WTC11 (cell line): ENCODE measurements around the gene TCEANC2. TPM values are rescaled to one million over a fixed set of nuclear protein-coding genes. Genes with fewer than 3 reads are reported as not detected.

Experiments
- ATAC-seq: fragments of 200-7000 bp; cut with Tn5 transposase; 2 replicates; pipeline ENCODE4 v1.10.0; 2021; ENCODE audit warnings: mild to moderate bottlenecking, moderate library complexity
- CTCF ChIA-PET: fragments of 300-600 bp; sonication (Branson Sonifier 250); formaldehyde crosslinking; loops from one replicate; lab custom pipeline; 2021; ENCODE audit warnings: antibody characterized with exemption; lab: Charles Lee
- POLR2A ChIA-PET: fragments of 350-600 bp; sonication (Branson Sonifier 250); formaldehyde crosslinking; loops from one replicate; lab custom pipeline; 2021; ENCODE audit warnings: antibody characterized with exemption; lab: Charles Lee
- DNase-seq: peaks from one replicate; pipeline ENCODE4 v3.0.0; 2021; ENCODE audit warnings: low spot score
- H3K27ac Mint-ChIP-seq: 2 replicates; pipeline ENCODE4 v1.8.0; 2021; ENCODE audit warnings: mixed read lengths
- H3K27me3 Mint-ChIP-seq: 2 replicates; pipeline ENCODE4 v1.8.0; 2021; ENCODE audit warnings: low read depth, mild to moderate bottlenecking, moderate library complexity, mixed read lengths
- H3K36me3 Mint-ChIP-seq: 2 replicates; pipeline ENCODE4 v1.8.0; 2021; ENCODE audit warnings: mixed read lengths
- H3K4me1 Mint-ChIP-seq: 2 replicates; pipeline ENCODE4 v1.8.0; 2022; ENCODE audit warnings: mixed read lengths
- H3K4me3 Mint-ChIP-seq: 2 replicates; pipeline ENCODE4 v1.8.0; 2021; ENCODE audit warnings: mild to moderate bottlenecking, moderate library complexity, mixed read lengths
- H3K9me3 Mint-ChIP-seq: 2 replicates; pipeline ENCODE4 v1.8.0; 2021; ENCODE audit warnings: mixed read lengths
- CREM ChIP-seq: sonication (generic); formaldehyde crosslinking; IDR thresholded peaks from 2 replicates; pipeline ENCODE4 v1.8.1; 2022; ENCODE audit warnings: mild to moderate bottlenecking, missing genetic modification reagents, moderate library complexity
- FOXK1 ChIP-seq: sonication (generic); formaldehyde crosslinking; IDR thresholded peaks from 2 replicates; pipeline ENCODE4 v1.8.0; 2022; ENCODE audit warnings: mild to moderate bottlenecking, moderate library complexity, missing genetic modification reagents
- GABPB1 ChIP-seq: sonication (generic); formaldehyde crosslinking; IDR thresholded peaks from 2 replicates; pipeline ENCODE4 v1.8.1; 2023; ENCODE audit warnings: mild to moderate bottlenecking, missing genetic modification reagents
- NFYB ChIP-seq: sonication (generic); formaldehyde crosslinking; conservative IDR thresholded peaks from 2 replicates; pipeline ENCODE4 v1.8.0; 2022; ENCODE audit warnings: low read depth, missing genetic modification reagents
- PRRX2 ChIP-seq: fragments of 250-450 bp; sonication (Bioruptor Pico); IDR thresholded peaks from 2 replicates; pipeline ENCODE4 v1.8.0; 2021; ENCODE audit warnings: mild to moderate bottlenecking
- SP1 ChIP-seq: sonication (generic); formaldehyde crosslinking; conservative IDR thresholded peaks from 2 replicates; pipeline ENCODE4 v1.8.1; 2022; ENCODE audit warnings: missing genetic modification reagents
- TEAD4 ChIP-seq: sonication (generic); formaldehyde crosslinking; IDR thresholded peaks from 2 replicates; pipeline ENCODE4 v1.8.0; 2022; ENCODE audit warnings: mild to moderate bottlenecking, missing genetic modification reagents
- TP53 ChIP-seq: sonication (generic); formaldehyde crosslinking; IDR thresholded peaks from 2 replicates; pipeline ENCODE4 v1.8.1; 2023; ENCODE audit warnings: mild to moderate bottlenecking, missing genetic modification reagents
- ZBTB21 ChIP-seq: sonication (generic); formaldehyde crosslinking; IDR thresholded peaks from 2 replicates; pipeline ENCODE4 v1.8.1; 2023; ENCODE audit warnings: mild to moderate bottlenecking, missing genetic modification reagents, borderline replicate concordance
- ZNF219 ChIP-seq: sonication (generic); formaldehyde crosslinking; IDR thresholded peaks from 2 replicates; pipeline ENCODE4 v1.8.0; 2023; ENCODE audit warnings: missing genetic modification reagents, mild to moderate bottlenecking, borderline replicate concordance
- ZNF416 ChIP-seq: fragments of 250-450 bp; sonication (Bioruptor Pico); IDR thresholded peaks from 2 replicates; pipeline ENCODE4 v1.9.0; 2021; ENCODE audit warnings: mild to moderate bottlenecking, inconsistent platforms
- ZNF671 ChIP-seq: fragments of 250-450 bp; sonication (Bioruptor Pico); IDR thresholded peaks from 2 replicates; pipeline ENCODE4 v1.8.0; 2021; ENCODE audit warnings: mild to moderate bottlenecking
- total RNA-seq: library from RNA; stranded (reverse); gene quantifications from 3 replicates; pipeline ENCODE4 v1.2.3, GENCODE V29; 2021
- TF ChIP-seq, protein P1 (sequence below): sonication (generic); formaldehyde crosslinking; IDR thresholded peaks from 2 replicates; pipeline ENCODE4 v1.8.1; 2023; ENCODE audit warnings: mild to moderate bottlenecking, moderate library complexity, missing genetic modification reagents
- TF ChIP-seq, protein P2 (sequence below): fragments of 250-450 bp; sonication (Bioruptor Pico); IDR thresholded peaks from 2 replicates; pipeline ENCODE4 v1.9.0; 2021; ENCODE audit warnings: mild to moderate bottlenecking
- TF ChIP-seq, protein P3 (sequence below): fragments of 250-450 bp; sonication (Bioruptor Pico); IDR thresholded peaks from 2 replicates; pipeline ENCODE4 v1.9.0; 2021; ENCODE audit warnings: mild to moderate bottlenecking
- TF ChIP-seq, protein P4 (sequence below): sonication (generic); formaldehyde crosslinking; conservative IDR thresholded peaks from 2 replicates; pipeline ENCODE4 v1.8.1; 2022; ENCODE audit warnings: mild to moderate bottlenecking, missing genetic modification reagents
- TF ChIP-seq, protein P5 (sequence below): sonication (generic); formaldehyde crosslinking; IDR thresholded peaks from 2 replicates; pipeline ENCODE4 v1.8.1; 2023; ENCODE audit warnings: mild to moderate bottlenecking, missing genetic modification reagents, moderate library complexity
- TF ChIP-seq, protein P6 (sequence below): sonication (generic); formaldehyde crosslinking; IDR thresholded peaks from 2 replicates; pipeline ENCODE4 v1.8.1; 2022; ENCODE audit warnings: mild to moderate bottlenecking, moderate library complexity, missing genetic modification reagents
- TF ChIP-seq, protein P7 (sequence below): fragments of 250-450 bp; sonication (Bioruptor Pico); conservative IDR thresholded peaks from 2 replicates; pipeline ENCODE4 v1.9.0; 2021; ENCODE audit warnings: mild to moderate bottlenecking
- TF ChIP-seq, protein P8 (sequence below): sonication (generic); formaldehyde crosslinking; IDR thresholded peaks from 2 replicates; pipeline ENCODE4 v1.8.1; 2023; ENCODE audit warnings: mild to moderate bottlenecking, missing genetic modification reagents
- TF ChIP-seq, protein P9 (sequence below): sonication (generic); formaldehyde crosslinking; IDR thresholded peaks from 2 replicates; pipeline ENCODE4 v1.8.0; 2022; ENCODE audit warnings: mild to moderate bottlenecking, missing genetic modification reagents

TCEANC2 gene
- total RNA-seq, 1 experiment from 2014 or later, result 6.3 TPM

DNA sequence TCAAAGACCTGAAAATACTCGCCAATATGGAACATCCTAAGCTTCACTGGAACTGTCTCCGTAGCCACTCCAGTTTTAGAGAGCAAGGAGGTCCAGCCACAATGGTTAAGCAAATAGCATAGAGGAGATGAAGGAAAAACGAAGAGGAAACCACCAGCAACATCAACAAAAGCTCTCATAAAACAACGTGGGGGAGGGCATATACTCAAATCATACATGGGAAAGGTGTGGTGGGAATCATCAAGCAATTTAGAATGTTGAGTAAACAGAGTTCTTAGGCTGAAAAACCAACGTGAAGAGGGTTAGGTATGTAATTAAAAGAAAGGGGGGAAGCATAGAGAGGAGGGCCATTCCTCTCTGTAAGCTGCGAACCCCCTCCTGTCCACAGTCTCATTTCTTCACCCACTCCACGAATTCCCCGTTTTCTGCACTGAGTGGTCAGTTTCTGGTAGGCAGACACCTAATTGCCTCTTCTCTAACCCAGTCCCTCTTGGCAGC lies 1.4 kb upstream of the TCEANC2 start:
- Mint-ChIP-seq H3K27me3 (no peaks in the 10 kb centered on the region), H3K4me3 (no peak overlapping the region), H3K9me3 (no peaks in the 10 kb centered on the region), H3K4me1 (peaks cover 12% of the 10 kb centered on the region), H3K36me3 (no peaks in the 10 kb centered on the region), H3K27ac (no peak overlapping the region)
- ATAC-seq (no peak), DNase-seq (no peak)
- ChIA-PET POLR2A (interaction anchor here (1.0 kb wide), 1 partner anchor 29 kb away, joined by 3 read pairs; no protein-coding TSS in a partner anchor), CTCF (interaction anchor here (0.6 to 2.8 kb wide), 6 partner anchors 30 to 740 kb away, joined by 3 to 18 read pairs (median 6); partner anchors contain the start of gene IFT25)
- TF ChIP-seq, protein P1, sequence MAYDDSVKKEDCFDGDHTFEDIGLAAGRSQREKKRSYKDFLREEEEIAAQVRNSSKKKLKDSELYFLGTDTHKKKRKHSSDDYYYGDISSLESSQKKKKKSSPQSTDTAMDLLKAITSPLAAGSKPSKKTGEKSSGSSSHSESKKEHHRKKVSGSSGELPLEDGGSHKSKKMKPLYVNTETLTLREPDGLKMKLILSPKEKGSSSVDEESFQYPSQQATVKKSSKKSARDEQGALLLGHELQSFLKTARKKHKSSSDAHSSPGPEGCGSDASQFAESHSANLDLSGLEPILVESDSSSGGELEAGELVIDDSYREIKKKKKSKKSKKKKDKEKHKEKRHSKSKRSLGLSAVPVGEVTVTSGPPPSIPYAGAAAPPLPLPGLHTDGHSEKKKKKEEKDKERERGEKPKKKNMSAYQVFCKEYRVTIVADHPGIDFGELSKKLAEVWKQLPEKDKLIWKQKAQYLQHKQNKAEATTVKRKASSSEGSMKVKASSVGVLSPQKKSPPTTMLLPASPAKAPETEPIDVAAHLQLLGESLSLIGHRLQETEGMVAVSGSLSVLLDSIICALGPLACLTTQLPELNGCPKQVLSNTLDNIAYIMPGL (CRISPR knock-in tag), result no peak
- TF ChIP-seq, protein P2, sequence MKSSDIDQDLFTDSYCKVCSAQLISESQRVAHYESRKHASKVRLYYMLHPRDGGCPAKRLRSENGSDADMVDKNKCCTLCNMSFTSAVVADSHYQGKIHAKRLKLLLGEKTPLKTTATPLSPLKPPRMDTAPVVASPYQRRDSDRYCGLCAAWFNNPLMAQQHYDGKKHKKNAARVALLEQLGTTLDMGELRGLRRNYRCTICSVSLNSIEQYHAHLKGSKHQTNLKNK (CRISPR knock-in tag), result no peak
- TF ChIP-seq, protein P3, sequence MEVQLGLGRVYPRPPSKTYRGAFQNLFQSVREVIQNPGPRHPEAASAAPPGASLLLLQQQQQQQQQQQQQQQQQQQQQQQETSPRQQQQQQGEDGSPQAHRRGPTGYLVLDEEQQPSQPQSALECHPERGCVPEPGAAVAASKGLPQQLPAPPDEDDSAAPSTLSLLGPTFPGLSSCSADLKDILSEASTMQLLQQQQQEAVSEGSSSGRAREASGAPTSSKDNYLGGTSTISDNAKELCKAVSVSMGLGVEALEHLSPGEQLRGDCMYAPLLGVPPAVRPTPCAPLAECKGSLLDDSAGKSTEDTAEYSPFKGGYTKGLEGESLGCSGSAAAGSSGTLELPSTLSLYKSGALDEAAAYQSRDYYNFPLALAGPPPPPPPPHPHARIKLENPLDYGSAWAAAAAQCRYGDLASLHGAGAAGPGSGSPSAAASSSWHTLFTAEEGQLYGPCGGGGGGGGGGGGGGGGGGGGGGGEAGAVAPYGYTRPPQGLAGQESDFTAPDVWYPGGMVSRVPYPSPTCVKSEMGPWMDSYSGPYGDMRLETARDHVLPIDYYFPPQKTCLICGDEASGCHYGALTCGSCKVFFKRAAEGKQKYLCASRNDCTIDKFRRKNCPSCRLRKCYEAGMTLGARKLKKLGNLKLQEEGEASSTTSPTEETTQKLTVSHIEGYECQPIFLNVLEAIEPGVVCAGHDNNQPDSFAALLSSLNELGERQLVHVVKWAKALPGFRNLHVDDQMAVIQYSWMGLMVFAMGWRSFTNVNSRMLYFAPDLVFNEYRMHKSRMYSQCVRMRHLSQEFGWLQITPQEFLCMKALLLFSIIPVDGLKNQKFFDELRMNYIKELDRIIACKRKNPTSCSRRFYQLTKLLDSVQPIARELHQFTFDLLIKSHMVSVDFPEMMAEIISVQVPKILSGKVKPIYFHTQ (CRISPR knock-in tag), result no peak
- TF ChIP-seq GABPB1 (CRISPR knock-in tag), result no peak
- no peak for TF ChIP-seq ZNF219
- TF ChIP-seq, protein P4, sequence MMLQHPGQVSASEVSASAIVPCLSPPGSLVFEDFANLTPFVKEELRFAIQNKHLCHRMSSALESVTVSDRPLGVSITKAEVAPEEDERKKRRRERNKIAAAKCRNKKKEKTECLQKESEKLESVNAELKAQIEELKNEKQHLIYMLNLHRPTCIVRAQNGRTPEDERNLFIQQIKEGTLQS (CRISPR knock-in tag), result no peak

DNA sequence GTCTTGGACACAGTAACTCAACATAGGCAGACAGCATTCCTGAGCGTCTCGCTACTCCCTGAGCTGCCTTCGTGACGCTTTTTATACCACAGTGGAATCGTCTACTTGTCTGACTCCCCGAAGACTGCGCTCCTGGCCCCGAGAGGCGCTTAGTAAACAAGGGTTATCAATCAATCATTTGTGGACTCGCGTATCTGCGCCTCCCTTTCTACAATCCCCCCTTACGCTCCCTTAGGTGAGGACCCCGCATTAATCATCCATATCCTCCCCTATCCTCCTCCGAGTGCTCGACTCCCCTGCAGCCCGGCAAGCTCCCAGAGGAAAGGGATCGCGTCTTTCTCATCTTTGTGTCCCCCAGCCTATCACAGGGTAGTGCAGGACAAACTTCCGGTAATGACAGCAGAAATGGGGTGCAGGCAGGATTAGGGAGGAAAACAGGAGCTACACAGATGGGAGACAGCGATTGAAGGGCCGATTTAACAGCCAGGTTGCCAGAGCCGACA lies 926 bp upstream of the TCEANC2 start:
- H3K27ac Mint-ChIP-seq, result no peak overlapping the region
- H3K9me3 Mint-ChIP-seq, result no peaks in the 10 kb centered on the region
- peaks cover 8% of the 10 kb centered on the region; the same call in 1 of the 2 replicates for H3K4me1 Mint-ChIP-seq
- peak; percentile 18 for DNase-seq
- ATAC-seq, result peak; percentile 26
- no peaks in the 10 kb centered on the region for H3K27me3 Mint-ChIP-seq
- ChIA-PET CTCF (interaction anchor here (0.7 to 2.8 kb wide), 7 partner anchors 16 to 739 kb away, joined by 3 to 18 read pairs (median 6); partner anchors contain the start of gene IFT25), POLR2A (interaction anchor here (0.5 to 1.0 kb wide), 2 partner anchors 29 to 604 kb away, joined by 3 read pairs; no protein-coding TSS in a partner anchor)
- no peak overlapping the region for H3K4me3 Mint-ChIP-seq
- H3K36me3 Mint-ChIP-seq, result no peaks in the 10 kb centered on the region
- TF ChIP-seq ZBTB21 (CRISPR knock-in tag) (no peak), PRRX2 (no peak), CREM (CRISPR knock-in tag) (0 out of 2 replicates have a peak, but pooled peaks have one; percentile 8), FOXK1 (CRISPR knock-in tag) (no peak), TP53 (CRISPR knock-in tag) (no peak), TEAD4 (CRISPR knock-in tag) (no peak), SP1 (no peak), ZNF416 (CRISPR knock-in tag) (no peak), NFYB (peak; percentile 59), ZNF671 (CRISPR knock-in tag) (no peak)
- TF ChIP-seq, protein P5, sequence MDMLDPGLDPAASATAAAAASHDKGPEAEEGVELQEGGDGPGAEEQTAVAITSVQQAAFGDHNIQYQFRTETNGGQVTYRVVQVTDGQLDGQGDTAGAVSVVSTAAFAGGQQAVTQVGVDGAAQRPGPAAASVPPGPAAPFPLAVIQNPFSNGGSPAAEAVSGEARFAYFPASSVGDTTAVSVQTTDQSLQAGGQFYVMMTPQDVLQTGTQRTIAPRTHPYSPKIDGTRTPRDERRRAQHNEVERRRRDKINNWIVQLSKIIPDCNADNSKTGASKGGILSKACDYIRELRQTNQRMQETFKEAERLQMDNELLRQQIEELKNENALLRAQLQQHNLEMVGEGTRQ (CRISPR knock-in tag), result no peak
- TF ChIP-seq, protein P6, sequence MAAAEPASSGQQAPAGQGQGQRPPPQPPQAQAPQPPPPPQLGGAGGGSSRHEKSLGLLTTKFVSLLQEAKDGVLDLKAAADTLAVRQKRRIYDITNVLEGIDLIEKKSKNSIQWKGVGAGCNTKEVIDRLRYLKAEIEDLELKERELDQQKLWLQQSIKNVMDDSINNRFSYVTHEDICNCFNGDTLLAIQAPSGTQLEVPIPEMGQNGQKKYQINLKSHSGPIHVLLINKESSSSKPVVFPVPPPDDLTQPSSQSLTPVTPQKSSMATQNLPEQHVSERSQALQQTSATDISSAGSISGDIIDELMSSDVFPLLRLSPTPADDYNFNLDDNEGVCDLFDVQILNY (CRISPR knock-in tag), result no peak
- TF ChIP-seq, protein P7, sequence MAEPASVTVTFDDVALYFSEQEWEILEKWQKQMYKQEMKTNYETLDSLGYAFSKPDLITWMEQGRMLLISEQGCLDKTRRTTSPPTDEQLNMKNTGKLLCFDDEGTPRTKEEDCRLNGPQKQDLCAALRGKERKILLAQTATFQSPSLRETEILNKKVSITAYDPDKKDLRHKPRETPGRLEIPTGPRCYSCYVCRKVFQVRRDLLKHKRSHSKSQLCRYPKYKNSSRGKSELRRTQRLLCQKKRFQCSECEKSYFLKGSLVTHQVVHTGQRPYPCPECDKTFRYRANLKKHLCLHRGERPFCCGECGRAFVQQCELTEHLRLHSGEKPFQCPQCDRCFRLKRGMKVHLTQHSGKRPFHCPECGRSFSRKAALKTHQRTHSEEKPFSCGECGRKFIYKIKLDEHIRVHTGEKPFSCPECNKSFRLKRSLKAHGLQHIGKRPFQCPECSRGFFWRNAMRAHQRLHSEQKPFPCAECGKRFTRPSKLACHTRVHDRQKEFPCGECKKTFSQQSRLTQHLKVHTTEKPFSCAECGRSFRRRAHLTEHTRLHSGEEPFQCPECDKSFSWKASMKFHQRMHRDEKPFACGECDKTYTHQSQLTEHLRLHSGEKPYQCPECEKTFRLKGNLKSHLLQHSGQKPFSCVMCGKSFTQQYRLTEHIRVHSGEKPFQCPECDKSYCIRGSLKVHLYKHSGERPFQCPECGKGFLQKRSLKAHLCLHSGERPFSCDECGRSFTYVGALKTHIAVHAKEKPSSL (CRISPR knock-in tag), result no peak
- TF ChIP-seq, protein P8, sequence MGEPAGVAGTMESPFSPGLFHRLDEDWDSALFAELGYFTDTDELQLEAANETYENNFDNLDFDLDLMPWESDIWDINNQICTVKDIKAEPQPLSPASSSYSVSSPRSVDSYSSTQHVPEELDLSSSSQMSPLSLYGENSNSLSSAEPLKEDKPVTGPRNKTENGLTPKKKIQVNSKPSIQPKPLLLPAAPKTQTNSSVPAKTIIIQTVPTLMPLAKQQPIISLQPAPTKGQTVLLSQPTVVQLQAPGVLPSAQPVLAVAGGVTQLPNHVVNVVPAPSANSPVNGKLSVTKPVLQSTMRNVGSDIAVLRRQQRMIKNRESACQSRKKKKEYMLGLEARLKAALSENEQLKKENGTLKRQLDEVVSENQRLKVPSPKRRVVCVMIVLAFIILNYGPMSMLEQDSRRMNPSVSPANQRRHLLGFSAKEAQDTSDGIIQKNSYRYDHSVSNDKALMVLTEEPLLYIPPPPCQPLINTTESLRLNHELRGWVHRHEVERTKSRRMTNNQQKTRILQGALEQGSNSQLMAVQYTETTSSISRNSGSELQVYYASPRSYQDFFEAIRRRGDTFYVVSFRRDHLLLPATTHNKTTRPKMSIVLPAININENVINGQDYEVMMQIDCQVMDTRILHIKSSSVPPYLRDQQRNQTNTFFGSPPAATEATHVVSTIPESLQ (CRISPR knock-in tag), result no peak
- TF ChIP-seq, protein P9, sequence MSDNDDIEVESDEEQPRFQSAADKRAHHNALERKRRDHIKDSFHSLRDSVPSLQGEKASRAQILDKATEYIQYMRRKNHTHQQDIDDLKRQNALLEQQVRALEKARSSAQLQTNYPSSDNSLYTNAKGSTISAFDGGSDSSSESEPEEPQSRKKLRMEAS (CRISPR knock-in tag), result no peak
